ENCODE data around the gene NEUROD2. TPM values are rescaled to one million over a fixed set of nuclear protein-coding genes. Genes with fewer than 3 reads are reported as not detected.

Gene NEUROD2
- total RNA-seq, 1 donor from 2014 or later: not detected

GRCh38 chr17:39635614-39636176, 28.0 kb upstream of the NEUROD2 start:
- no peak for DNase-seq (ENCODE audit: low read depth, low spot score)

GRCh38 chr17:39634384-39634871, 26.7 kb upstream of the NEUROD2 start:
- no peak for DNase-seq (ENCODE audit: low read depth, low spot score)

GRCh38 chr17:39633570-39634183, 26.0 kb upstream of the NEUROD2 start:
- DNase-seq (ENCODE audit: low read depth, low spot score): no peak

- no peak for DNase-seq (ENCODE audit: low read depth, low spot score)
Measured at GRCh38 chr17:39632153-39632941, 24.6 kb upstream of the NEUROD2 start.

- no peak for DNase-seq (ENCODE audit: low read depth, low spot score)
Measured at GRCh38 chr17:39631403-39631802, 23.7 kb upstream of the NEUROD2 start.

GRCh38 chr17:39629898-39630297, 22.2 kb upstream of the NEUROD2 start:
- no peak for DNase-seq (ENCODE audit: low read depth, low spot score)

GRCh38 chr17:39629494-39629880, 21.8 kb upstream of the NEUROD2 start:
- no peak for DNase-seq (ENCODE audit: low read depth, low spot score)

- DNase-seq (ENCODE audit: low read depth, low spot score): no peak
Measured at GRCh38 chr17:39628655-39629493, 21.2 kb upstream of the NEUROD2 start.

- no peak for DNase-seq (ENCODE audit: low read depth, low spot score)
Measured at GRCh38 chr17:39627712-39628516, 20.2 kb upstream of the NEUROD2 start.

GRCh38 chr17:39627047-39627711, 19.5 kb upstream of the NEUROD2 start:
- DNase-seq (ENCODE audit: low read depth, low spot score): no peak

GRCh38 chr17:39626171-39627046, 18.7 kb upstream of the NEUROD2 start, which contains the start of gene PPP1R1B:
Gene PPP1R1B, plus strand, starts transcription at chr17:39626952. Its CDS starts 441 bp downstream, at chr17:39627393.
- DNase-seq (ENCODE audit: low read depth, low spot score): no peak

- no peak for DNase-seq (ENCODE audit: low read depth, low spot score)
Measured at GRCh38 chr17:39625198-39625785, 17.6 kb upstream of the NEUROD2 start.

GRCh38 chr17:39624313-39624712, 16.6 kb upstream of the NEUROD2 start:
- DNase-seq (ENCODE audit: low read depth, low spot score): no peak

- no peak for DNase-seq (ENCODE audit: low read depth, low spot score)
Measured at GRCh38 chr17:39623356-39623950, 15.7 kb upstream of the NEUROD2 start.

GRCh38 chr17:39622380-39623006, 14.8 kb upstream of the NEUROD2 start:
- DNase-seq (ENCODE audit: low read depth, low spot score): no peak

- DNase-seq (ENCODE audit: low read depth, low spot score): peak; percentile 29
Measured at GRCh38 chr17:39621523-39622379, 14.0 kb upstream of the NEUROD2 start.

GRCh38 chr17:39619786-39620101, 12.0 kb upstream of the NEUROD2 start:
- DNase-seq (ENCODE audit: low read depth, low spot score): no peak

All from pulmonary artery endothelial cell (primary cell).